SW480 (cell line): ENCODE results near the gene GBP7.
A peak's percentile ranks its signal among the peaks of the same experiment; 100 is the strongest.
"Not testable (repeated sequence)": the region's sequence is repeated elsewhere in the genome, so short reads cannot be mapped to it uniquely, and the experiment has no call there.

Experiments
- DNase-seq: peaks from one replicate; pipeline ENCODE4 v3.0.0-alpha.2; 2016; ENCODE audit warnings: low spot score

Gene GBP7

DNA sequence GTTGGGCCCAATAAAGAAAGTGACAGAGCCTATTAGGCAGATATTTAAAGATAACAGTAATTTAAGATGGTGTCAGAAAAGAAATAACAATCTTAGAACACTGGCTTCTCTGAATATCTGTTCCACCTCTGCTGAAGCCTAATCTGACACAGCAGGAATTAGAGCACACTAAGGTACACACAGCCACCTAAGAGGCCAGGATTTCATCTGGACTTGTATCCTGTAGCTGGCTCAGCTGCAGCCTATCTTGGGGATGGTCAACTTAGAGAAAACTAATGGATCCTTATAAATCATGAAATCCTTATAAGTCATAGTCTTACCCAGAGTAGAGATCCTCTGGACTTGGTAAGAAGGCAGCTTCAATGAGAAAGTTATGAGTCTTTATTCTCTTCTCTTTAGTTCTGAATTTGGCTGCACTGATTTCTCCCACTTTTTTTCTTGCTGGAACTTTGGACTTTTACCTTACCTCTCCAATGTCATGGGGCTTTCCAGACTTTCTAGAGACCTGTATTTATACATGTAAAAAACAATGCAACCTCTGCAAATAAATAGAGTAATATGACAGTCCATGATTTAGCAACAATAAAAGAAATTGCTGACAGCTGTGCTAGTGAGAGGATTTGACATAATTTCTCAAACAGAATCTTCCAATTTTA lies at the start of gene GBP7:
Gene GBP7, minus strand, starts transcription at position 403 of the 656 bp plus-strand sequence. CDS start 4,068 bp downstream, outside the sequence.
- DNase-seq, result no peak

- no peak for DNase-seq
These were observed 45.5 kb upstream of the GBP7 start for GRCh38 chr1:89221341-89221740.

DNA sequence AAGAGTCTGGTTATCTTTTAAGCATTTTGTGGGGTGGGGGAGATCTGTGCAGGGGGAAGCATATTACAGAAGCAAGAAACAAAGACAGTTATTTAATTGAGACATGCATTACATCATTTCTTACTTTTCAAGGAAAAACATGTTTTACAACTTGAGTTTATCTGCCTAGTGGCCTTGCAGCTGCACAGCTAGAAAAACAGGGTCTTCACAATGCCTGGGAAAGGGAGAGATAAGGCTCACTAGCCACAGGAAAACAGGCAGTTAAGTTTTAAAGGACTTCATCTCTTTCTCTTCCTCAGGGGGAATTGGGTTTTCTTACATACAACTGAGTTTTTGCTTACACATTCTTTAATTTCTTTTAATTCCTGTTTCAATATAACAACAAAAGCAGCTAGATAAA lies 44.0 kb upstream of the GBP7 start:
- DNase-seq, result not testable (repeated sequence)

DNA sequence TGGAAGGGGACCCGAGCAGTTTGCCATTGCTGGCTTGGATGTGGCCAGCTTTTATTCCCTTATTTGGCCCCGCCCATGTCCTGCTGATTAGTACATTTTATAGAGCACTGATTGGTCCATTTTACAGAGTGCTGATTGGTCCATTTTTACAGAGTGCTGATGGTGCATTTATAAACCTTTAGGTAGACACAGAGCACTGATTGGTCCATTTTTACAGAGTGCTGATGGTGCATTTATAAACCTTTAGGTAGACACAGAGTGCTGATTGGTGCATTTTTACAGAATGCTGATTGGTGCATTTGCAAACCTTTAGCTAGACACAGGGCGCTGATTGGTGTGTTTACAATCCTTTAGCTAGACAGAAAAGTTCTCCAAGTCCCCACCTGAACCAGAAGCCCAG lies 43.1 kb upstream of the GBP7 start:
- DNase-seq, result not testable (repeated sequence)

DNA sequence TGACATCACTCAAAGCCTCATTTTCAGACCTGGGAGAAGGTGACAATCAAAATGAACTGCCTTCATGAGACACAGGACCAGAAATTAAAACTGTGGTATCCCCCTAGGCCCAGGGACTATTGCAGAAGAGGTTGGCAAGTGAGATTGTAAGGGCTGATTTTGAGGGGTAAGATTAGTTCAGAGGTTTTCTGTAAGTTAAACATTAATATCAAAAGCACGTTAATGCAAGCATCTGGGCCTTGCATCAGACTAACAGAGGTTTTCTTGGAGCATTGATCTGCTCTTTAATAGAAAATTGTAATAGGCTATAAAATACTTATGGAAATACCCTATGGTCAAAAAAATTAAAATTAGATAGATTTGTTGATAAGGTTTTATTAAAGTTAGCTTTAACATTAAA lies 37.5 kb upstream of the GBP7 start:
- DNase-seq, result no peak

DNA sequence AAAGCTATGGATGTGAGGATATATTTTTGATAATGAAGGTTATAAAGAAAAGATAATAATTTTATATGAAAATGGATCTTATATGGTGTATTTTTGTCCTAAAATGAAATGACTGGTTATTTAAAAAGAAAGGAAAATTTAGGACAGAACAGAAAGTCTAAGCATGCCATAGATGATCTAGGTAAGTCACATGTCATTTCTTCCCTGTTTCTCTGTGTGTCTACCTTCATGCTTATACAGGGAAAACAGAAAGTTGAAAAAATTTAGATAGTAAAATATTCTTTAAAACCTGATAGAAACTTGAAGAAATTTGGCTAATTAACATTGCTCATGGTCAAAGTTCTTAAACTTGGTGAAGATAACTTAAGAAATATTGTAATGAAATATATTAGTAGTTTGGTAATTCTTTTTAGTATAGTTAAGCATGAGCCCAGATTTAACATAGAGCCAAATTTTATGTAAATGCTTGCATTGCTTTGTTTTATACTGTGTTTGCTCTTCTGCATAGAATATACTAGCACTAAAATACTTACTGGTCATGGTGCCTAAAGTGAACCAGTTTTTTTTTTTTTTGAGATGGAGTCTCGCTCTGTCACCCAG lies 35.3 kb upstream of the GBP7 start:
- DNase-seq, result no peak

GRCh38 chr1:89206373-89206772 lies 30.6 kb upstream of the GBP7 start:
- DNase-seq, result no peak

GRCh38 chr1:89203166-89203565 lies 27.4 kb upstream of the GBP7 start:
- no peak for DNase-seq

GRCh38 chr1:89201106-89201794 lies 25.4 kb upstream of the GBP7 start:
- DNase-seq, result no peak

- DNase-seq, result no peak
These were observed 24.9 kb upstream of the GBP7 start for GRCh38 chr1:89200663-89201062.

DNA sequence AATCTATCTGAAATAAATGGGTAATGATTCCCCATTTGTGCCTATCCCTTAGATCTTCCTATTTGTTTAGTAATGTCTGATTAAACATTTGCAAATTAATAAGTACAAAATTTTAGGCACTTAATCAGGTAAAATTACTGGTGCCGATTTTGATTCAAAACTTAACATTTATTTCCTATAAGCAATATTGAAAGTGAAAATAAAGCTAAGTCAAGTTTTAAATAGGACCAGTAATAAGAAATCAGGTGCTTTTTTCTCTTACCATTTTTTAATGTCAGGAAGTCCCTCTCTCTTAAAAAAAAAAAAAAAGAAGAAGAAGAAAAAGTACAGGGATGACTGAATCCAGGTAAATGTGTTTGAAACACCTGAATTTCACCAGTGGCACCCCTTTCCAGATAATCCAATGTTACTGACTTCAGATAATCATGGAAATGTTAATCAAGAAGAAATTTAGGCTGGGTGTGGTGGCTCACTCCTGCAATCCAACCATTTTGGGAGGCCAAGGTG lies 23.8 kb upstream of the GBP7 start:
- DNase-seq, result no peak

GRCh38 chr1:89198491-89199072 lies 22.8 kb upstream of the GBP7 start, which contains the start of gene GBP4:
Gene GBP4, minus strand, starts transcription at chr1:89198942. Its CDS starts 108 bp downstream, at chr1:89198834.
- peak; percentile 6 for DNase-seq

- DNase-seq, result no peak
These were observed 22.3 kb upstream of the GBP7 start for GRCh38 chr1:89198081-89198480.

DNA sequence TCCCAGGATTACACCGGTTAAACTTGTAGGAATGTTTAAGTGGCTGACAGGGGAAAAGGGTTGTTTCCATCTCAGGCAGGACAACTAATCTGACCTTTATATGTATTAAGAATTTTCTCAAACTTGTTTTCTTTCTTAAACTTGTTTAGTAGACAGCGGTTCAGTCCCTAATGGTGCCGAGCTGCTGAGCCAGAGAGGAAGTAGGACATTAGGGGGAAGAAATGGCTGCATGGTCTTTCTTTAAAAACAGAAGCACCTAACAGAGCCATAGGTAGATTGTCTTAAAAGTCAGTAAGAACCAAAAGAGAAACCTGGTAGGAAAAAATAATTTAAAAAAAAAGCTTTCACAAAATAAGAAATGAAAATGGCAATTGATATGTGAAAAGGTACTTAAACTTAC lies 19.7 kb upstream of the GBP7 start:
- no peak for DNase-seq

GRCh38 chr1:89191314-89191713 lies 15.5 kb upstream of the GBP7 start:
- no peak for DNase-seq

DNA sequence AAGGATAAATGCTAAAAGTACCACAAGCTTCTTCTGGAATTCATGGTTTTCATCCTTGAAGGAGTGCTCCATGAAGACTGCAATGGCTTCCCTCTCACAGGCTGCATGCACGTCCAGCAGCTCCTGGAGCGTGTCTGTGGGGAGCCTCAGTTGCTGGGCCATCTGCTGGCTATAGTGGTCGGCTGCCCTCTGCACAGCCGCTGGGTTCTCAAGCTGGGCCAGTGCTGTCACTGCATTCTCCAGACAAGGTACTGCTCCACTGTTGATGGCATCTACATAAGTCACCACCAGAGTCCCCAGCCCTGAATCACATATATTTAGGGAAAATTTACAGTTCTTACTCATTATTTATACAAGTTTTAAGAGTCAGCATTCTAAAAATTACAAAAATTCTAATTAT lies 14.2 kb upstream of the GBP7 start:
- no peak for DNase-seq

GRCh38 chr1:89179343-89179742 lies 3.5 kb upstream of the GBP7 start:
- no peak for DNase-seq

DNA sequence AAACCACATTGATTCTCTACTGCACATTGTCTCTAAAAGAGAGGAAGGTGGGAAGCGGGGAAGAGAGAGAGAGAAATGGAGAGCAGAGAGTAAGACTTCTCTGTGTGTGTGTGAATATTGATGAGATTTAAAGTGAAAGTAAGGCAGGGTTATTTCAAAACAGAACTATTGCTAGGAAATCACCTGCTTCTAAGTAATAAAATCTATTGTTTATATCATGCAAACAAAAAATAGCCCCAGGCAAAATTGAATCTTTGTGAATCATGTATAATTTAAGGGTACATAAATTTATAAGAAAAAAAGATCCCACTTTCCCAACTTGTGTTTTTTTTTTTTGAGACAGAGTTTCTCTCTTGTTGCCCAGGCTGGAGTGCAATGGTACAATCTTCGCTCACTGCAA lies 1.2 kb upstream of the GBP7 start:
- no peak for DNase-seq

- no peak for DNase-seq
These were observed 1.3 kb downstream of the GBP7 start for GRCh38 chr1:89174491-89174890.

DNA sequence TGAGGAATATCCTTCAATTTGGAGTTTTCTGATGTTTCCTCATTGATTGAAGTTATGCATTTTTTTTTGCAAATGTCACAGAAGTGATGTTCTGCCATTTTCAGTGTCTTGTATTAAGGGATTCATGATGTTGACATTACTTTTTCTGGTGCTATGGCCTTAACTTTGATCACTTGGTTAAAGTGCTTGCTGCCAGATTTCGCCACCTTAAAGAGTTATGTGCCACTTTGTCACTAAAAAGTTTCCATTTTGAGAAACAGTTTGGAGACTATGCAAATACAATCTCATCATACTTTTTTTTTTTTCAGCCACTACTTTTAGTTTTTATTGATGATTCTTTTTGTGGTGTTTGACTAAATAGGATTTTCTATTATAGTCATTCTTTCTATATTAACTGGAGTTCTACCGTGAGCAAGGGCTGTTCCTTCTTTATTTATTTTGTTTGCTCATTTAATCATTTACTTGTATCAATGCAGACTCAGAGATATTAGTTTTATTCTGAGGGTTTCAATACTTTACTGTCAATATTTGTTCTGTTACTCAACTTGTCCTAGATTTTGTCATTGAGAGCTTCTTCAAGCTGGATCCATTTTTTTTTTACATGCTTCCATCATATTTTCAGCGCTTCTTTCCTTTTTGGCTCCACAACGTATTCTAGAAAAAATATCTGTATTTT lies 3.2 kb downstream of the GBP7 start:
- no peak for DNase-seq

GRCh38 chr1:89171067-89171438 lies 4.8 kb downstream of the GBP7 start:
- DNase-seq, result no peak
